HCT116 (cell line): ENCODE data around the gene CDC42EP4. TPM values are rescaled to one million over a fixed set of nuclear protein-coding genes. Genes with fewer than 3 reads are reported as not detected.

Source experiments
- ATAC-seq: fragments of 200-7000 bp; cut with Tn5 transposase; 2 replicates; pipeline ENCODE4 v1.9.1; 2020; ENCODE audit warnings: mild to moderate bottlenecking, moderate library complexity
- BruUV-seq: library from RNA; stranded (reverse); fragments of 400-500 nt; replicated peaks from 2 replicates; lab custom pipeline; 2021; lab: Mats Ljungman, UMichigan
- CTCF ChIA-PET: fragments of 300-600 bp; sonication (Branson Sonifier 250); formaldehyde crosslinking; loops from one replicate; lab custom pipeline; 2021; ENCODE audit warnings: antibody characterized with exemption; lab: Charles Lee
- POLR2A ChIA-PET: fragments of 300-600, 350-600 bp; sonication (Branson Sonifier 250); formaldehyde crosslinking; loops from one replicate; lab custom pipeline; 2021; ENCODE audit warnings: antibody characterized with exemption; lab: Charles Lee
- RAD21 ChIA-PET, 2 experiments: fragments of 300-600 bp; sonication (Branson Sonifier 250); formaldehyde crosslinking; loops; one replicate each; lab custom pipeline; 2023; ENCODE audit warnings: low total read pairs in 2 of 2; ENCODE audit not compliant: uncharacterized antibody in 2 of 2, unreplicated experiment in 2 of 2, low non-redundant PET in 1 of 2; lab: Charles Lee
- DNase-seq: peaks from one replicate; pipeline ENCODE4 v3.0.0-alpha.2; 2010; ENCODE audit warnings: low read depth, low spot score
- H2AFZ ChIP-seq: fragments of 200-600 bp; shearing (Covaris generic), sonication (generic); 2 replicates; pipeline ENCODE4 v1.6.1; 2017; ENCODE audit warnings: low read depth, mixed run types, mixed read lengths, antibody characterized with exemption, low read length; ENCODE audit not compliant: poor library complexity, severe bottlenecking
- H3K27ac ChIP-seq: 2 replicates; pipeline ENCODE4 v1.5.1; 2012; ENCODE audit warnings: low read depth, low read length
- H3K27me3 ChIP-seq: fragments of 200-600 bp; sonication (generic); 2 replicates; pipeline ENCODE4 v1.6.1; 2016; ENCODE audit warnings: mixed run types, low read length, mixed read lengths; ENCODE audit not compliant: insufficient read depth
- H3K36me3 ChIP-seq, 2 experiments: fragments of 200-500 bp in 1 of 2; fragments of 200-600 bp in 1 of 2; sonication (Bioruptor generic) in 1 of 2; sonication (generic) in 1 of 2; 2 replicates each; pipeline versions ENCODE4 v1.5.1 to v1.6.1; 2014 to 2016; ENCODE audit warnings: low read length in 2 of 2, inconsistent platforms in 1 of 2, mixed read lengths in 1 of 2, mixed run types in 1 of 2; ENCODE audit not compliant: insufficient read depth in 2 of 2, control insufficient read depth in 1 of 2
- H3K4me1 ChIP-seq, 2 experiments: fragments of 200-600 bp in 1 of 2; sonication (generic) in 1 of 2; 2 replicates each; pipeline versions ENCODE4 v1.5.1 to v1.6.1; 2012 to 2017; ENCODE audit warnings: low read length in 2 of 2, inconsistent platforms in 1 of 2, mild to moderate bottlenecking in 1 of 2, mixed read lengths in 1 of 2, mixed run types in 1 of 2, moderate library complexity in 1 of 2; ENCODE audit not compliant: insufficient read depth in 2 of 2, control insufficient read depth in 1 of 2
- H3K4me2 ChIP-seq: fragments of 200-600 bp; sonication (generic); 2 replicates; pipeline ENCODE4 v1.6.1; 2017; ENCODE audit warnings: mixed run types, low read length, mixed read lengths
- H3K4me3 ChIP-seq, 2 experiments: fragments of 200-600 bp in 1 of 2; sonication (generic) in 1 of 2; replicated peaks in 1 of 2; 2 replicates each; pipeline ENCODE4 v1.5.1; 2011 to 2016; ENCODE audit warnings: low read length in 2 of 2, control low read depth in 1 of 2, low read depth in 1 of 2, mild to moderate bottlenecking in 1 of 2, mixed read lengths in 1 of 2, mixed run types in 1 of 2
- H3K79me2 ChIP-seq: fragments of 200-600 bp; sonication (generic); 2 replicates; pipeline ENCODE4 v1.6.1; 2017; ENCODE audit warnings: mild to moderate bottlenecking, mixed run types, low read length, moderate library complexity, mixed read lengths; ENCODE audit not compliant: insufficient read depth
- H3K9ac ChIP-seq: fragments of 200-600 bp; sonication (generic); 2 replicates; pipeline ENCODE4 v1.6.1; 2016; ENCODE audit warnings: low read length, mixed read lengths
- H3K9me2 ChIP-seq: fragments of 200-600 bp; sonication (generic), shearing (Covaris generic); 2 replicates; pipeline ENCODE4 v1.6.1; 2017; ENCODE audit warnings: mixed run types, mild to moderate bottlenecking, moderate library complexity; ENCODE audit not compliant: insufficient read depth
- H3K9me3 ChIP-seq, 2 experiments: fragments of 200-500 bp in 1 of 2; fragments of 200-600 bp in 1 of 2; sonication (Bioruptor generic) in 1 of 2; sonication (generic) in 1 of 2; 2 replicates each; pipeline ENCODE4 v1.6.1; 2014 to 2017; ENCODE audit warnings: low read length in 2 of 2, mixed read lengths in 2 of 2, inconsistent platforms in 1 of 2, low read depth in 1 of 2, mild to moderate bottlenecking in 1 of 2, mixed run types in 1 of 2, moderate library complexity in 1 of 2; ENCODE audit not compliant: control insufficient read depth in 1 of 2, insufficient read depth in 1 of 2
- H4K20me1 ChIP-seq: fragments of 200-600 bp; sonication (generic), shearing (Covaris generic); 2 replicates; pipeline ENCODE4 v1.6.1; 2017; ENCODE audit warnings: mixed run types, mild to moderate bottlenecking, moderate library complexity; ENCODE audit not compliant: insufficient read depth
- ATF3 ChIP-seq: IDR thresholded peaks from 2 replicates; pipeline ENCODE4 v1.6.1; 2012
- CEBPB ChIP-seq: IDR thresholded peaks from 2 replicates; pipeline ENCODE4 v1.6.1; 2012; ENCODE audit warnings: low read depth
- EGR1 ChIP-seq: IDR thresholded peaks from 2 replicates; pipeline ENCODE4 v1.6.1; 2012; ENCODE audit warnings: low read depth
- ELF1 ChIP-seq: IDR thresholded peaks from 2 replicates; pipeline ENCODE4 v1.6.1; 2012; ENCODE audit warnings: low read depth, borderline replicate concordance
- EZH2phosphoT487 ChIP-seq: fragments of 200-600 bp; IDR thresholded peaks from 2 replicates; pipeline ENCODE4 v1.6.1; 2018; ENCODE audit warnings: antibody characterized with exemption, borderline replicate concordance
- JUND ChIP-seq: IDR thresholded peaks from 2 replicates; pipeline ENCODE4 v1.6.1; 2012
- POLR2A ChIP-seq: IDR thresholded peaks from 2 replicates; pipeline ENCODE4 v1.7.0; 2011; ENCODE audit warnings: borderline replicate concordance; ENCODE audit not compliant: insufficient read depth, insufficient read length; ENCODE audit errors: extremely low read depth
- POLR2AphosphoS5 ChIP-seq: IDR thresholded peaks from 2 replicates; pipeline ENCODE4 v1.6.1; 2011; ENCODE audit warnings: mild to moderate bottlenecking, low read depth, low read length, moderate library complexity
- RAD21 ChIP-seq: IDR thresholded peaks from 2 replicates; pipeline ENCODE4 v1.6.1; 2012; ENCODE audit warnings: low read depth, mild to moderate bottlenecking
- SIN3A ChIP-seq: IDR thresholded peaks from 2 replicates; pipeline ENCODE4 v1.6.1; 2012; ENCODE audit warnings: low read depth
- SRF ChIP-seq: IDR thresholded peaks from 2 replicates; pipeline ENCODE4 v1.6.1; 2012; ENCODE audit warnings: low read depth
- TCF7L2 ChIP-seq: IDR thresholded peaks from 2 replicates; pipeline ENCODE4 v1.7.0; 2011; ENCODE audit warnings: borderline replicate concordance, inconsistent platforms; ENCODE audit not compliant: insufficient read depth, insufficient read length; ENCODE audit errors: extremely low read depth
- YY1 ChIP-seq: IDR thresholded peaks from 2 replicates; pipeline ENCODE4 v1.6.1; 2011; ENCODE audit warnings: low read length, low read depth, moderate library complexity, mild to moderate bottlenecking; ENCODE audit not compliant: insufficient replicate concordance; ENCODE audit errors: extremely low read depth
- ZBTB33 ChIP-seq: IDR thresholded peaks from 2 replicates; pipeline ENCODE4 v1.6.1; 2011; ENCODE audit warnings: mild to moderate bottlenecking, low read length, moderate library complexity; ENCODE audit not compliant: insufficient replicate concordance; ENCODE audit errors: extremely low read depth
- ZFX ChIP-seq: fragments of 450-650 bp; IDR thresholded peaks from 2 replicates; pipeline ENCODE4 v1.6.1; 2017
- intact Hi-C: fragments of 100-400 bp; cut with micrococcal nuclease; formaldehyde crosslinking; loops from 2 replicates; pipeline ENCODE4 v1.10.0; 2022
- total RNA-seq: library from RNA; stranded (reverse); gene quantifications from one replicate; pipeline ENCODE4 v1.2.1, GENCODE V29; 2021; ENCODE audit not compliant: unreplicated experiment

CDC42EP4 gene
- total RNA-seq, 1 experiment from 2014 or later, result 54.9 TPM

DNA sequence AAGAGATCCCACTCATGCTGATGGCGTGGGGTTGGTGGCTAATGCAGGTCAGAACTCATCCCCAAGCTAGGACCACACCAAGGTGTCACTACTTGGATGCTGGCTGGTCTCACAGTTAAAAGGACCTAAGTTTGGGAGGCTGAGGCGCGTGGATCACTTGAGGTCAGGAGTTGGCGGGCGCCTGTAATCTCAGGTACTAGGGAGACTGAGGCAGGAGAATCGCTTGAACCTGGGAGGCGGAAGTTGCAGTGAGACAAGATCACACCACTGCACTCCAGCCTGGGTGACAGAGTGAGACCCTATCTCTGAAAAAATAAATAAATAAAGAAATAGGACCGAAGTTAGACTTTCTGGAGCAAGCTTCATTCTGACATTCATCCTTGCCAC, 6.6 kb upstream of the CDC42EP4 start:
- POLR2A ChIA-PET, result interaction anchor here (0.8 kb wide), 1 partner anchor 10 kb away, joined by 3 read pairs; no protein-coding TSS in a partner anchor

More for the DNA sequence above, 6.6 kb upstream of the CDC42EP4 start:
- Histone ChIP-seq H3K9me3 (no peaks in the 10 kb centered on the region), H3K9ac (no peak overlapping the region), H3K9me2 (no peaks in the 10 kb centered on the region), H2AFZ (no peak overlapping the region), H4K20me1 (no peaks in the 10 kb centered on the region), H3K4me1 (peaks cover 0 to 8% of the 10 kb centered on the region in 2 experiments; a peak in 1 of 4 replicates), H3K4me2 (no peak overlapping the region), H3K27me3 (no peaks in the 10 kb centered on the region), H3K27ac (no peak overlapping the region), H3K4me3 (no peak overlapping the region), H3K79me2 (no peaks in the 10 kb centered on the region), H3K36me3 (no peaks in the 10 kb centered on the region)
- intact Hi-C loops, result no loop called here
- no peak for ATAC-seq
- RAD21 ChIA-PET, result no interaction called here
- CTCF ChIA-PET, result interaction anchor here (2.1 kb wide), 1 partner anchor 51 kb away, joined by 6 read pairs; no protein-coding TSS in a partner anchor
- DNase-seq, result no peak
- BruUV-seq, result no TSS peak
- no peak for TF ChIP-seq ATF3
- TF ChIP-seq ZFX, result no peak
- TF ChIP-seq POLR2AphosphoS5, result no peak
- no peak for TF ChIP-seq RAD21
- no peak for TF ChIP-seq SIN3A
- TF ChIP-seq EZH2phosphoT487, result no peak
- TF ChIP-seq YY1, result no peak
- no peak for TF ChIP-seq SRF
- no peak for TF ChIP-seq JUND
- no peak for TF ChIP-seq ZBTB33
- TF ChIP-seq CEBPB, result no peak
- TF ChIP-seq EGR1, result no peak
- no peak for TF ChIP-seq POLR2A
- no peak for TF ChIP-seq ELF1
- TF ChIP-seq TCF7L2, result no peak
